NCI-H187 treated with DMSO at 0.1 percent for 48 hours (cell line): ENCODE data around the gene SLC38A1.

Experiments
- DNase-seq: peaks from one replicate; lab custom pipeline; 2025; lab: John Stamatoyannopoulos, UW

SLC38A1 gene

GRCh38 chr12:46133751-46134150 is 135.1 kb downstream of the SLC38A1 start:
- DNase-seq, result no peak
